ENCODE data around the gene R3HDM2.

DNA sequence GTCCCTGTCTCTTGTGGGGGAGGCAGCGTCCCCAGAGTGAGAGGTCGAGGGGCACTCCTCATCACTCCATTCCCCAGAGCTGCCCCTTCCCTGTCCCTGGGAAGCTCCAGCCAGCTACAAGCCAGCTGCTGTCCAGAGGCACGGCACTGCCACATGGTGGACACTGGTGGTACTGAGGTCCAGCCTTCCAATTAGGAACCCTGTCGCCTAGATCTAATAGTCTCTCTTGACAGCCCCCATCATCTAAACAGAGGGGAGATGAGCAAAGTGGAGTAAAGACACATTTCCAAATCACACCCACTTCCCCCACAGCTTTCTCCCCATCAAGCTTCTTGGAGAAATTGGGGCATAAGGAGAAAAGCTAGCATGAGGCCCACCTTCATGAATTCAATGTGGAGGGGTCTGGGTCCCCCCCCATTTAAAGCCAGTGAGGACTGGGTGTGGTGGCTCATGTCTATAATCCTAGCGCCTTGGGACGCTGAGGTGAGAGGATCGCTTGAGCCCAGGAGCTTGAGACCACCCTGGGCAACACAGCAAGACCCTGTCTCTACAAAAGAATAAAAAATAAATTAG lies 22.2 kb upstream of the R3HDM2 start:
- TF ChIP-seq, protein P1, sequence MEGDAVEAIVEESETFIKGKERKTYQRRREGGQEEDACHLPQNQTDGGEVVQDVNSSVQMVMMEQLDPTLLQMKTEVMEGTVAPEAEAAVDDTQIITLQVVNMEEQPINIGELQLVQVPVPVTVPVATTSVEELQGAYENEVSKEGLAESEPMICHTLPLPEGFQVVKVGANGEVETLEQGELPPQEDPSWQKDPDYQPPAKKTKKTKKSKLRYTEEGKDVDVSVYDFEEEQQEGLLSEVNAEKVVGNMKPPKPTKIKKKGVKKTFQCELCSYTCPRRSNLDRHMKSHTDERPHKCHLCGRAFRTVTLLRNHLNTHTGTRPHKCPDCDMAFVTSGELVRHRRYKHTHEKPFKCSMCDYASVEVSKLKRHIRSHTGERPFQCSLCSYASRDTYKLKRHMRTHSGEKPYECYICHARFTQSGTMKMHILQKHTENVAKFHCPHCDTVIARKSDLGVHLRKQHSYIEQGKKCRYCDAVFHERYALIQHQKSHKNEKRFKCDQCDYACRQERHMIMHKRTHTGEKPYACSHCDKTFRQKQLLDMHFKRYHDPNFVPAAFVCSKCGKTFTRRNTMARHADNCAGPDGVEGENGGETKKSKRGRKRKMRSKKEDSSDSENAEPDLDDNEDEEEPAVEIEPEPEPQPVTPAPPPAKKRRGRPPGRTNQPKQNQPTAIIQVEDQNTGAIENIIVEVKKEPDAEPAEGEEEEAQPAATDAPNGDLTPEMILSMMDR (IDR thresholded peaks at IDR 0.05): peak; percentile 86 to 89
- TF ChIP-seq POLR2A (IDR thresholded peaks at IDR 0.05): no peak
- no peak for TF ChIP-seq POLR2AphosphoS5 (IDR thresholded peaks at IDR 0.05)

All from suprapubic skin (tissue), 4 donors.